HG03139 (cell line): Measurements from ENCODE around the gene EGFL8.
"Not testable (repeated sequence)": the region's sequence is repeated elsewhere in the genome, so short reads cannot be mapped to it uniquely, and the experiment has no call there.

Experiments used
- ATAC-seq: cut with Tn5 transposase; IDR thresholded peaks from one replicate; pipeline ENCODE4 v1.9.1; 2021; ENCODE audit not compliant: unreplicated experiment

The EGFL8 gene

GRCh38 chr6:32194825-32195651 is 30.6 kb downstream of the EGFL8 start:
- ATAC-seq: no peak

- ATAC-seq: peak; percentile 65
These were observed 31.2 kb downstream of the EGFL8 start for GRCh38 chr6:32195652-32195901.

- ATAC-seq: peak; percentile 19
These were observed 31.7 kb downstream of the EGFL8 start for GRCh38 chr6:32195902-32196681.

GRCh38 chr6:32196682-32197616 is 32.6 kb downstream of the EGFL8 start:
- no peak for ATAC-seq

GRCh38 chr6:32198345-32198696 is 33.9 kb downstream of the EGFL8 start:
- ATAC-seq: no peak

GRCh38 chr6:32198866-32199265 is 34.5 kb downstream of the EGFL8 start:
- ATAC-seq: no peak

GRCh38 chr6:32200711-32201475 is 36.5 kb downstream of the EGFL8 start:
- no peak for ATAC-seq

GRCh38 chr6:32202186-32202585 is 37.8 kb downstream of the EGFL8 start:
- no peak for ATAC-seq

GRCh38 chr6:32203426-32204267 is 39.3 kb downstream of the EGFL8 start:
- ATAC-seq: no peak

- no peak for ATAC-seq
These were observed 39.9 kb downstream of the EGFL8 start for GRCh38 chr6:32204268-32204715.

GRCh38 chr6:32208996-32209395 is 44.6 kb downstream of the EGFL8 start:
- no peak for ATAC-seq

- no peak for ATAC-seq
These were observed 45.8 kb downstream of the EGFL8 start for GRCh38 chr6:32210191-32210601.

- ATAC-seq: not testable (repeated sequence)
These were observed 47.0 kb downstream of the EGFL8 start for GRCh38 chr6:32211432-32211831.

GRCh38 chr6:32212076-32212760 is 47.8 kb downstream of the EGFL8 start:
- ATAC-seq: no peak

GRCh38 chr6:32213649-32214048 is 49.3 kb downstream of the EGFL8 start:
- ATAC-seq: no peak

- ATAC-seq: no peak
These were observed 49.7 kb downstream of the EGFL8 start for GRCh38 chr6:32214126-32214525.

- ATAC-seq: no peak
These were observed 51.2 kb downstream of the EGFL8 start for GRCh38 chr6:32215617-32216016.

- ATAC-seq: no peak
These were observed 51.9 kb downstream of the EGFL8 start for GRCh38 chr6:32216285-32216684.

GRCh38 chr6:32216998-32217397 is 52.6 kb downstream of the EGFL8 start:
- ATAC-seq: no peak
